Fibroblast of lung (primary cell): ENCODE results near the gene RPUSD4. TPM values are rescaled to one million over a fixed set of nuclear protein-coding genes. Genes with fewer than 3 reads are reported as not detected.

Source experiments
- DNase-seq, 2 donors: peaks; one replicate each; pipeline versions ENCODE4 v3.0.0 to v3.0.0-alpha.2; 2010; ENCODE audit warnings: low read depth in 2 of 2
- H2AFZ ChIP-seq: 2 replicates; pipeline ENCODE4 v1.5.1; 2012; ENCODE audit warnings: low read length, control low read depth, inconsistent platforms
- H3K27ac ChIP-seq: 2 replicates; pipeline ENCODE4 v1.5.1; 2011; ENCODE audit warnings: low read length, control low read depth; ENCODE audit not compliant: insufficient read depth
- H3K27me3 ChIP-seq: 2 replicates; pipeline ENCODE4 v1.5.1; 2011; ENCODE audit warnings: mild to moderate bottlenecking, low read length; ENCODE audit not compliant: control insufficient read depth, insufficient read depth
- H3K36me3 ChIP-seq: 2 replicates; pipeline ENCODE4 v1.5.1; 2011; ENCODE audit warnings: low read length; ENCODE audit not compliant: control insufficient read depth, insufficient read depth
- H3K4me1 ChIP-seq: 2 replicates; pipeline ENCODE4 v1.5.1; 2011; ENCODE audit warnings: low read length; ENCODE audit not compliant: control insufficient read depth, insufficient read depth; ENCODE audit errors: extremely low read depth
- H3K4me2 ChIP-seq: 2 replicates; pipeline ENCODE4 v1.5.1; 2011; ENCODE audit warnings: low read length, control low read depth; ENCODE audit not compliant: insufficient read depth; ENCODE audit errors: extremely low read depth
- H3K4me3 ChIP-seq, 4 experiments: fragments of 200-600 bp in 1 of 4; sonication (generic) in 1 of 4; replicated peaks in 1 of 4; 2 replicates each; pipeline ENCODE4 v1.5.1; 2011 to 2016; ENCODE audit warnings: low read length in 4 of 4, low read depth in 3 of 4, mild to moderate bottlenecking in 3 of 4, control low read depth in 2 of 4, inconsistent platforms in 1 of 4, mixed read lengths in 1 of 4; ENCODE audit not compliant: insufficient read depth in 1 of 4; ENCODE audit errors: control extremely low read depth in 1 of 4
- H3K79me2 ChIP-seq: 2 replicates; pipeline ENCODE4 v1.5.1; 2012; ENCODE audit warnings: mild to moderate bottlenecking, low read length, inconsistent platforms; ENCODE audit not compliant: control insufficient read depth, insufficient read depth
- H3K9ac ChIP-seq: 2 replicates; pipeline ENCODE4 v1.5.1; 2011; ENCODE audit warnings: mild to moderate bottlenecking, low read length, control low read depth; ENCODE audit not compliant: insufficient read depth
- H3K9me3 ChIP-seq: 2 replicates; pipeline ENCODE4 v1.5.1; 2012; ENCODE audit warnings: low read depth, low read length; ENCODE audit not compliant: control insufficient read depth, insufficient read depth
- H4K20me1 ChIP-seq: 2 replicates; pipeline ENCODE4 v1.5.1; 2011; ENCODE audit warnings: low read length; ENCODE audit not compliant: control insufficient read depth, insufficient read depth; ENCODE audit errors: extremely low read depth
- CTCF ChIP-seq, 2 donors: IDR thresholded peaks in 1 of 2; conservative IDR thresholded peaks in 1 of 2; 1 replicate in 1 of 2; 2 replicates in 1 of 2; pipeline ENCODE4 v1.5.1; 2011 to 2012; ENCODE audit warnings: low read length in 2 of 2, control low read depth in 1 of 2, inconsistent platforms in 1 of 2, low read depth in 1 of 2, mild to moderate bottlenecking in 1 of 2
- EZH2 ChIP-seq: IDR thresholded peaks from 2 replicates; pipeline ENCODE4 v1.5.1; 2012; ENCODE audit warnings: low read length, control low read depth, mild to moderate bottlenecking; ENCODE audit errors: missing control alignments
- polyA plus RNA-seq, 2 donors: library from polyadenylated mRNA; depleted of rRNA in 1 of 2; stranded (reverse) in 1 of 2; unstranded in 1 of 2; fragments of >200 nt; gene quantifications; 2 replicates each; pipeline ENCODE4 v1.2.1, GENCODE V29; 2011 to 2012; ENCODE audit warnings: missing spikeins in 1 of 2
- total RNA-seq: library from RNA; depleted of rRNA; stranded (reverse); fragments of >200 nt; gene quantifications from 2 replicates; pipeline ENCODE4 v1.2.1, GENCODE V29; 2014

RPUSD4 gene
- total and polyA plus RNA-seq, 2 donors (not counting 1 experiment from before 2014, with no cell fraction given): 16.3 to 26.9 TPM

- no peak for DNase-seq
- H3K4me3 ChIP-seq: no peak overlapping the region
- no peaks in the 10 kb centered on the region for H3K79me2 ChIP-seq
- no peak overlapping the region for H3K27ac ChIP-seq
- no peaks in the 10 kb centered on the region for H4K20me1 ChIP-seq
- no peaks in the 10 kb centered on the region for H3K9me3 ChIP-seq
- H3K27me3 ChIP-seq: no peaks in the 10 kb centered on the region
- TF ChIP-seq EZH2 (no peak), CTCF (conservative IDR thresholded peaks at IDR 0.05 in 1 of 2, IDR thresholded peaks at IDR 0.05 in 1 of 2; ENCODE audit: low read depth in 1 of 2, low read length in 2 of 2) (no peak)
- H3K36me3 ChIP-seq: no peaks in the 10 kb centered on the region
- H3K4me1 ChIP-seq: no peaks in the 10 kb centered on the region
- H2AFZ ChIP-seq: no peak overlapping the region
- H3K9ac ChIP-seq: no peak overlapping the region
- H3K4me2 ChIP-seq: no peak overlapping the region
Observed at GRCh38 chr11:126181939-126182730, 29.3 kb downstream of the RPUSD4 start.

GRCh38 chr11:126176853-126177470 is 34.5 kb downstream of the RPUSD4 start:
- Histone ChIP-seq H3K9ac (no peak overlapping the region), H3K4me3 (no peak overlapping the region), H3K4me1 (no peaks in the 10 kb centered on the region), H3K9me3 (no peaks in the 10 kb centered on the region), H4K20me1 (no peaks in the 10 kb centered on the region), H3K27me3 (no peaks in the 10 kb centered on the region), H3K36me3 (no peaks in the 10 kb centered on the region), H2AFZ (no peak overlapping the region), H3K27ac (no peak overlapping the region), H3K79me2 (no peaks in the 10 kb centered on the region), H3K4me2 (no peak overlapping the region)
- no peak for DNase-seq
- TF ChIP-seq EZH2 (no peak), CTCF (conservative IDR thresholded peaks at IDR 0.05 in 1 of 2, IDR thresholded peaks at IDR 0.05 in 1 of 2; ENCODE audit: low read depth in 1 of 2, low read length in 2 of 2) (no peak)

GRCh38 chr11:126175393-126175792 is 36.1 kb downstream of the RPUSD4 start:
- TF ChIP-seq EZH2 (no peak), CTCF (conservative IDR thresholded peaks at IDR 0.05 in 1 of 2, IDR thresholded peaks at IDR 0.05 in 1 of 2; ENCODE audit: low read depth in 1 of 2, low read length in 2 of 2) (no peak)
- no peak overlapping the region for H2AFZ ChIP-seq
- H3K9ac ChIP-seq: no peak overlapping the region
- H3K9me3 ChIP-seq: no peaks in the 10 kb centered on the region
- H3K36me3 ChIP-seq: no peaks in the 10 kb centered on the region
- H3K4me2 ChIP-seq: no peak overlapping the region
- no peaks in the 10 kb centered on the region for H3K79me2 ChIP-seq
- DNase-seq: no peak
- H3K27me3 ChIP-seq: no peaks in the 10 kb centered on the region
- H3K4me3 ChIP-seq: no peak overlapping the region
- no peaks in the 10 kb centered on the region for H4K20me1 ChIP-seq
- H3K27ac ChIP-seq: no peak overlapping the region
- H3K4me1 ChIP-seq: no peaks in the 10 kb centered on the region
